SK-N-MC (cell line): ENCODE results near the gene COG2.

Experiments used
- EZH2 ChIP-seq: fragments of 200-600 bp; sonication (generic); IDR thresholded peaks from one replicate; pipeline ENCODE4 v1.6.1; 2017; ENCODE audit warnings: antibody characterized with exemption
- FOXP2 ChIP-seq: optimal IDR thresholded peaks from 2 replicates; pipeline ENCODE3; 2011; ENCODE audit warnings: mild to moderate bottlenecking, moderate library complexity; ENCODE audit not compliant: insufficient read depth; ENCODE audit errors: extremely low read length, control extremely low read depth
- POLR2AphosphoS5 ChIP-seq: IDR thresholded peaks from 2 replicates; pipeline ENCODE4 v1.6.1; 2012; ENCODE audit warnings: mild to moderate bottlenecking, low read depth, low read length, borderline replicate concordance

GRCh38 chr1:230641900-230642262 is 400 bp upstream of the COG2 start:
- TF ChIP-seq EZH2: no peak
- TF ChIP-seq POLR2AphosphoS5: no peak
- TF ChIP-seq FOXP2: no peak
